H9 (cell line): Measurements from ENCODE around the gene CEP164. TPM values are rescaled to one million over a fixed set of nuclear protein-coding genes. Genes with fewer than 3 reads are reported as not detected.

Experiments
- DNase-seq: peaks from one replicate; pipeline ENCODE4 v3.0.0-alpha.2; 2017
- H2AFZ ChIP-seq: one replicate; pipeline ENCODE4 v1.6.1; 2013; ENCODE audit warnings: mild to moderate bottlenecking, low read length, control low read depth, moderate library complexity
- H2AK5ac ChIP-seq: 2 replicates; pipeline ENCODE4 v1.6.1; 2013; ENCODE audit warnings: low read length, control low read depth, mixed read lengths; ENCODE audit not compliant: insufficient read length
- H2BK120ac ChIP-seq: one replicate; pipeline ENCODE4 v1.6.1; 2013; ENCODE audit warnings: low read depth, mild to moderate bottlenecking, low read length, control low read depth, inconsistent platforms; ENCODE audit not compliant: poor library complexity, severe bottlenecking
- H2BK12ac ChIP-seq: 2 replicates; pipeline ENCODE4 v1.6.1; 2013; ENCODE audit warnings: low read length, control low read depth, mixed read lengths, low read depth; ENCODE audit not compliant: insufficient read length
- H2BK15ac ChIP-seq: 2 replicates; pipeline ENCODE4 v1.6.1; 2013; ENCODE audit warnings: low read depth, low read length, control low read depth
- H2BK20ac ChIP-seq: one replicate; pipeline ENCODE4 v1.6.1; 2013; ENCODE audit warnings: low read depth, mild to moderate bottlenecking, low read length, control low read depth, inconsistent platforms; ENCODE audit not compliant: poor library complexity, severe bottlenecking
- H2BK5ac ChIP-seq: 2 replicates; pipeline ENCODE4 v1.6.1; 2013; ENCODE audit warnings: low read length, control low read depth, mixed read lengths; ENCODE audit not compliant: insufficient read length
- H3K14ac ChIP-seq: 2 replicates; pipeline ENCODE4 v1.6.1; 2013; ENCODE audit warnings: low read length, control low read depth; ENCODE audit not compliant: insufficient read depth
- H3K18ac ChIP-seq: 2 replicates; pipeline ENCODE4 v1.6.1; 2013; ENCODE audit warnings: low read depth, mild to moderate bottlenecking, mixed read lengths, low read length, control low read depth; ENCODE audit not compliant: insufficient read length
- H3K23ac ChIP-seq: 2 replicates; pipeline ENCODE4 v1.6.1; 2013; ENCODE audit warnings: low read length, control low read depth, mixed read lengths, low read depth; ENCODE audit not compliant: insufficient read length
- H3K23me2 ChIP-seq: 2 replicates; pipeline ENCODE4 v1.6.1; 2013; ENCODE audit warnings: low read depth, mild to moderate bottlenecking, mixed read lengths, low read length, control low read depth; ENCODE audit not compliant: insufficient read length, poor library complexity, severe bottlenecking
- H3K27ac ChIP-seq: 2 replicates; pipeline ENCODE4 v1.5.1; 2013; ENCODE audit warnings: low read length, control low read depth, mixed read lengths, low read depth; ENCODE audit not compliant: insufficient read length
- H3K27me3 ChIP-seq: 2 replicates; pipeline ENCODE4 v1.6.1; 2013; ENCODE audit warnings: low read length, control low read depth, inconsistent platforms; ENCODE audit not compliant: insufficient read depth
- H3K4ac ChIP-seq: 2 replicates; pipeline ENCODE4 v1.6.1; 2013; ENCODE audit warnings: low read depth, mild to moderate bottlenecking, control low read depth, inconsistent platforms, low read length, moderate library complexity
- H3K4me1 ChIP-seq: 2 replicates; pipeline ENCODE4 v1.6.1; 2013; ENCODE audit warnings: low read length, control low read depth, inconsistent platforms; ENCODE audit not compliant: insufficient read depth
- H3K4me2 ChIP-seq: 2 replicates; pipeline ENCODE4 v1.6.1; 2013; ENCODE audit warnings: low read length, control low read depth, mixed read lengths; ENCODE audit not compliant: insufficient read length, insufficient read depth
- H3K56ac ChIP-seq: 2 replicates; pipeline ENCODE4 v1.6.1; 2013; ENCODE audit warnings: low read depth, mild to moderate bottlenecking, mixed read lengths, low read length, control low read depth; ENCODE audit not compliant: insufficient read length
- H3K79me1 ChIP-seq: 2 replicates; pipeline ENCODE4 v1.6.1; 2013; ENCODE audit warnings: low read depth, mild to moderate bottlenecking, moderate library complexity, low read length, control low read depth, inconsistent platforms; ENCODE audit not compliant: insufficient read depth, poor library complexity, severe bottlenecking
- H3K79me2 ChIP-seq: 2 replicates; pipeline ENCODE4 v1.6.1; 2013; ENCODE audit warnings: low read length, control low read depth, inconsistent platforms; ENCODE audit not compliant: insufficient read depth
- H3K9ac ChIP-seq: 2 replicates; pipeline ENCODE4 v1.6.1; 2013; ENCODE audit warnings: low read length, control low read depth, mixed read lengths; ENCODE audit not compliant: insufficient read length; ENCODE audit errors: extremely low read depth
- H3K9me3 ChIP-seq: one replicate; pipeline ENCODE4 v1.6.1; 2013; ENCODE audit warnings: low read depth, low read length, inconsistent platforms; ENCODE audit not compliant: control insufficient read depth
- H3T11ph ChIP-seq: one replicate; pipeline ENCODE4 v1.6.1; 2013; ENCODE audit warnings: mild to moderate bottlenecking, low read length, control low read depth, inconsistent platforms
- H4K20me1 ChIP-seq: one replicate; pipeline ENCODE4 v1.6.1; 2013; ENCODE audit not compliant: control insufficient read depth, insufficient read length, insufficient read depth
- H4K5ac ChIP-seq: 2 replicates; pipeline ENCODE4 v1.6.1; 2013; ENCODE audit warnings: low read depth, mild to moderate bottlenecking, mixed read lengths, low read length, control low read depth; ENCODE audit not compliant: insufficient read length
- H4K8ac ChIP-seq: replicated peaks from 2 replicates; pipeline ENCODE4 v1.6.1; 2013; ENCODE audit warnings: low read length, control low read depth, mixed read lengths, low read depth; ENCODE audit not compliant: insufficient read length
- H4K91ac ChIP-seq: 2 replicates; pipeline ENCODE4 v1.6.1; 2013; ENCODE audit warnings: low read depth, mild to moderate bottlenecking, moderate library complexity, mixed read lengths, low read length, control low read depth; ENCODE audit not compliant: insufficient read length
- H3K27ac Mint-ChIP-seq, 3 experiments: 2 replicates in 2 of 3; 3 replicates in 1 of 3; pipeline ENCODE4 v1.8.0; 2020 to 2021; ENCODE audit warnings: mixed read lengths in 3 of 3, mild to moderate bottlenecking in 1 of 3, moderate library complexity in 1 of 3
- H3K27me3 Mint-ChIP-seq: 2 replicates; pipeline ENCODE4 v1.8.0; 2021; ENCODE audit warnings: low read depth, mild to moderate bottlenecking, moderate library complexity, mixed read lengths
- H3K36me3 Mint-ChIP-seq, 3 experiments: 2 replicates in 2 of 3; 3 replicates in 1 of 3; pipeline ENCODE4 v1.8.0; 2020 to 2021; ENCODE audit warnings: low read depth in 3 of 3, mixed read lengths in 3 of 3; ENCODE audit not compliant: insufficient read depth in 1 of 3
- H3K4me1 Mint-ChIP-seq, 2 experiments: 2 replicates each; pipeline ENCODE4 v1.8.0; 2020; ENCODE audit warnings: mixed read lengths in 2 of 2
- H3K4me3 Mint-ChIP-seq, 2 experiments: 2 replicates in 1 of 2; 3 replicates in 1 of 2; pipeline ENCODE4 v1.8.0; 2020 to 2021; ENCODE audit warnings: mild to moderate bottlenecking in 2 of 2, mixed read lengths in 2 of 2, moderate library complexity in 1 of 2
- H3K9me3 Mint-ChIP-seq, 2 experiments: 2 replicates in 1 of 2; 3 replicates in 1 of 2; pipeline ENCODE4 v1.8.0; 2020; ENCODE audit warnings: mild to moderate bottlenecking in 2 of 2, mixed read lengths in 2 of 2, moderate library complexity in 1 of 2
- CTCF ChIP-seq: fragments of 200-600 bp; sonication (generic); conservative IDR thresholded peaks from 3 replicates; pipeline ENCODE4 v1.8.0; 2021; ENCODE audit warnings: antibody characterized with exemption, mild to moderate bottlenecking
- WGBS: extraction: QIAGEN DNeasy Blood & Tissue Kit; methylation state at CpG from one replicate; pipeline ENCODE4 v1.1.7; 2013; ENCODE audit warnings: missing lambda C conversion rate, low lambda C conversion rate, mixed read lengths; ENCODE audit not compliant: insufficient read length; ENCODE audit errors: extremely low coverage; 5-methylcytosine and 5-hydroxymethylcytosine counted together
- total RNA-seq: library from RNA; stranded (reverse); gene quantifications from 2 replicates; pipeline ENCODE4 v1.2.1, GENCODE V29; 2021

The CEP164 gene
- total RNA-seq, 1 experiment from 2014 or later: 24.9 TPM

GRCh38 chr11:117442869-117443239 is 115.2 kb downstream of the CEP164 start:
- no peak overlapping the region for H2AK5ac ChIP-seq
- no peak overlapping the region for H3K4me2 ChIP-seq
- H3K79me1 ChIP-seq: no peaks in the 10 kb centered on the region
- H2AFZ ChIP-seq: no peak overlapping the region
- WGBS: no CpG with 5 or more reads among the region's 12 CpGs
- no peak overlapping the region for H4K5ac ChIP-seq
- no peak overlapping the region for H3K14ac ChIP-seq
- no peak overlapping the region for H2BK120ac ChIP-seq
- no peak overlapping the region for H2BK12ac ChIP-seq
- no peak overlapping the region for H2BK20ac ChIP-seq
- H3K4ac ChIP-seq: no peak overlapping the region
- no peak overlapping the region for H3K4me3 Mint-ChIP-seq
- no peaks in the 10 kb centered on the region for H3K4me1 ChIP-seq
- H3K27me3 ChIP-seq: no peaks in the 10 kb centered on the region
- H4K20me1 ChIP-seq: no peaks in the 10 kb centered on the region
- no peak overlapping the region for H4K8ac ChIP-seq
- H3K27me3 Mint-ChIP-seq: peaks cover 23% of the 10 kb centered on the region
- no peak for TF ChIP-seq CTCF
- no peaks in the 10 kb centered on the region for H3K36me3 Mint-ChIP-seq
- no peak overlapping the region for H2BK5ac ChIP-seq
- no peak overlapping the region for H3K23ac ChIP-seq
- peaks cover 0 to 4% of the 10 kb centered on the region in 2 experiments; a peak in 2 of 5 replicates for H3K9me3 Mint-ChIP-seq
- no peak overlapping the region for H3T11ph ChIP-seq
- peaks cover 15 to 23% of the 10 kb centered on the region in 2 experiments for H3K4me1 Mint-ChIP-seq
- no peak overlapping the region for H3K56ac ChIP-seq
- H2BK15ac ChIP-seq: no peak overlapping the region
- H3K9ac ChIP-seq: no peak overlapping the region
- no peaks in the 10 kb centered on the region for H3K9me3 ChIP-seq
- H3K27ac ChIP-seq: no peak overlapping the region
- H3K18ac ChIP-seq: no peak overlapping the region
- H4K91ac ChIP-seq: no peak overlapping the region
- DNase-seq: no peak
- H3K79me2 ChIP-seq: no peaks in the 10 kb centered on the region
- no peaks in the 10 kb centered on the region for H3K23me2 ChIP-seq
- H3K27ac Mint-ChIP-seq: no peak overlapping the region
